SK-N-SH treated with all-trans-retinoic acid at 6 μM for 48 hours (cell line): Measurements from ENCODE around the gene FAM83D.

Experiments
- ATAC-seq: fragments of 200-7000 bp; cut with Tn5 transposase; 3 replicates; pipeline ENCODE4 v1.9.1; 2020; ENCODE audit warnings: mild to moderate bottlenecking, moderate library complexity
- ARNTL ChIP-seq: fragments of 450-650 bp; formaldehyde crosslinking; IDR thresholded peaks from 2 replicates; pipeline ENCODE4 v1.5.0; 2020; ENCODE audit warnings: low read depth, mild to moderate bottlenecking, moderate library complexity, borderline replicate concordance
- BACH2 ChIP-seq: fragments of 250-450 bp; sonication (Bioruptor Pico); IDR thresholded peaks from 2 replicates; pipeline ENCODE4 v1.9.0; 2021; ENCODE audit warnings: mild to moderate bottlenecking, borderline replicate concordance
- CSDC2 ChIP-seq: fragments of 250-450 bp; sonication (Bioruptor Pico); IDR thresholded peaks from 2 replicates; pipeline ENCODE4 v1.5.0; 2020; ENCODE audit warnings: mild to moderate bottlenecking, moderate library complexity
- ESRRG ChIP-seq: fragments of 250-450 bp; sonication (Bioruptor Pico); IDR thresholded peaks from 2 replicates; pipeline ENCODE4 v1.6.1; 2021; ENCODE audit warnings: mild to moderate bottlenecking
- GLIS3 ChIP-seq: fragments of 250-450 bp; sonication (Bioruptor Pico); IDR thresholded peaks from 2 replicates; pipeline ENCODE4 v1.5.0; 2020; ENCODE audit warnings: mild to moderate bottlenecking, moderate library complexity
- ISL1 ChIP-seq: fragments of 250-450 bp; sonication (Bioruptor Pico); IDR thresholded peaks from 2 replicates; pipeline ENCODE4 v2.1.2; 2022; ENCODE audit warnings: mild to moderate bottlenecking, moderate library complexity
- OSR1 ChIP-seq: fragments of 250-450 bp; sonication (Bioruptor Pico); IDR thresholded peaks from 2 replicates; pipeline ENCODE4 v1.8.0; 2022; ENCODE audit warnings: moderate library complexity, mild to moderate bottlenecking, inconsistent platforms
- PPARA ChIP-seq: fragments of 250-450 bp; sonication (Bioruptor Pico); IDR thresholded peaks from 2 replicates; pipeline ENCODE4 v1.5.0; 2020; ENCODE audit warnings: mild to moderate bottlenecking, borderline replicate concordance
- RARB ChIP-seq: fragments of 250-450 bp; sonication (Bioruptor Pico); IDR thresholded peaks from 2 replicates; pipeline ENCODE4 v1.8.0; 2021; ENCODE audit warnings: mild to moderate bottlenecking, moderate library complexity
- SNAI2 ChIP-seq: fragments of 250-450 bp; sonication (Bioruptor Pico); IDR thresholded peaks from 2 replicates; pipeline ENCODE4 v1.5.0; 2020; ENCODE audit warnings: mild to moderate bottlenecking, moderate library complexity
- TCF4 ChIP-seq: fragments of 250-450 bp; sonication (Bioruptor Pico); IDR thresholded peaks from 2 replicates; pipeline ENCODE4 v1.8.0; 2021; ENCODE audit warnings: mild to moderate bottlenecking, moderate library complexity, borderline replicate concordance
- TOX ChIP-seq: fragments of 250-450 bp; sonication (Bioruptor Pico); IDR thresholded peaks from 2 replicates; pipeline ENCODE4 v1.8.0; 2021; ENCODE audit warnings: mild to moderate bottlenecking, moderate library complexity, borderline replicate concordance
- ZFP3 ChIP-seq: fragments of 250-450 bp; sonication (Bioruptor Pico); IDR thresholded peaks from 2 replicates; pipeline ENCODE4 v1.5.0; 2020; ENCODE audit warnings: mild to moderate bottlenecking, moderate library complexity
- ZFP30 ChIP-seq: fragments of 450-650 bp; formaldehyde crosslinking; IDR thresholded peaks from 2 replicates; pipeline ENCODE4 v1.5.0; 2022; ENCODE audit warnings: mild to moderate bottlenecking, moderate library complexity
- ZNF565 ChIP-seq: fragments of 450-650 bp; formaldehyde crosslinking; conservative IDR thresholded peaks from 2 replicates; pipeline ENCODE4 v1.5.0; 2020; ENCODE audit warnings: low read depth, mild to moderate bottlenecking, moderate library complexity
- ZNF70 ChIP-seq: fragments of 450-650 bp; formaldehyde crosslinking; IDR thresholded peaks from 2 replicates; pipeline ENCODE4 v1.5.0; 2020; ENCODE audit warnings: mild to moderate bottlenecking, moderate library complexity
- ZNF8 ChIP-seq: fragments of 450-650 bp; formaldehyde crosslinking; IDR thresholded peaks from 2 replicates; pipeline ENCODE4 v1.5.0; 2020; ENCODE audit warnings: mild to moderate bottlenecking, moderate library complexity
- TF ChIP-seq, protein P1 (sequence below): fragments of 250-450 bp; sonication (Bioruptor Pico); IDR thresholded peaks from 2 replicates; pipeline ENCODE4 v1.8.0; 2021; ENCODE audit warnings: low read depth, mild to moderate bottlenecking, moderate library complexity, borderline replicate concordance
- TF ChIP-seq, protein P2 (sequence below): fragments of 250-450 bp; sonication (Bioruptor Pico); IDR thresholded peaks from 2 replicates; pipeline ENCODE4 v1.5.0; 2020; ENCODE audit warnings: mild to moderate bottlenecking, moderate library complexity
- TF ChIP-seq, protein P3 (sequence below): fragments of 250-450 bp; sonication (Bioruptor Pico); IDR thresholded peaks from 2 replicates; pipeline ENCODE4 v1.5.1; 2021; ENCODE audit warnings: mild to moderate bottlenecking, moderate library complexity
- TF ChIP-seq, protein P4 (sequence below): fragments of 250-450 bp; sonication (Bioruptor Pico); IDR thresholded peaks from 2 replicates; pipeline ENCODE4 v1.8.0; 2020; ENCODE audit warnings: mild to moderate bottlenecking, moderate library complexity, borderline replicate concordance
- TF ChIP-seq, protein P5 (sequence below): fragments of 250-450 bp; sonication (Bioruptor Pico); IDR thresholded peaks from 2 replicates; pipeline ENCODE4 v1.5.1; 2020; ENCODE audit warnings: low read depth, mild to moderate bottlenecking, moderate library complexity

Gene FAM83D

DNA sequence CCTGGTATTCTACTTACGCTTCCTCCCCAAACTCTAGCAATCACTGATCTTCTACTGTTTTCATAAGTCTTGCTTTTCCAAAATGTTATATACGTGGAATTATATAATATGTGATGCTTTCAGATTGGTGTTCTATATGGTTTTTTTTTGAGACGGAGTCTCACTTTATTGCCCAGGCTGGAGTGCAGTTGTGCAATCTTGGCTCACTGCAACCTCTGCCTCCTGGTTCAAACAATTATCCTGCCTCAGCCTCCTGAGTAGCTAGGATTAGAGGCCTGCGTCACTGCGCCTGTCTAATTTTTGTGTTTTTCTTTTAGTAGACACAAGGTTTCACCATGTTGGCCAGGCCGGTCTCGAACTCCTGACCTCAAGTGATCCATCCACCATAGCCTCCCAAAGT, 10.9 kb upstream of the FAM83D start:
- no peak for ATAC-seq
- TF ChIP-seq ARNTL (no peak), PPARA (no peak), ZFP3 (no peak), ESRRG (CRISPR knock-in tag) (no peak), CSDC2 (CRISPR knock-in tag) (no peak), RARB (CRISPR knock-in tag) (no peak), GLIS3 (CRISPR knock-in tag) (no peak), TCF4 (no peak), BACH2 (no peak)
- TF ChIP-seq, protein P1, sequence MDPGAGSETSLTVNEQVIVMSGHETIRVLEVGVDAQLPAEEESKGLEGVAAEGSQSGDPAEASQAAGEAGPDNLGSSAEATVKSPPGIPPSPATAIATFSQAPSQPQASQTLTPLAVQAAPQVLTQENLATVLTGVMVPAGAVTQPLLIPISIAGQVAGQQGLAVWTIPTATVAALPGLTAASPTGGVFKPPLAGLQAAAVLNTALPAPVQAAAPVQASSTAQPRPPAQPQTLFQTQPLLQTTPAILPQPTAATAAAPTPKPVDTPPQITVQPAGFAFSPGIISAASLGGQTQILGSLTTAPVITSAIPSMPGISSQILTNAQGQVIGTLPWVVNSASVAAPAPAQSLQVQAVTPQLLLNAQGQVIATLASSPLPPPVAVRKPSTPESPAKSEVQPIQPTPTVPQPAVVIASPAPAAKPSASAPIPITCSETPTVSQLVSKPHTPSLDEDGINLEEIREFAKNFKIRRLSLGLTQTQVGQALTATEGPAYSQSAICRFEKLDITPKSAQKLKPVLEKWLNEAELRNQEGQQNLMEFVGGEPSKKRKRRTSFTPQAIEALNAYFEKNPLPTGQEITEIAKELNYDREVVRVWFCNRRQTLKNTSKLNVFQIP (CRISPR knock-in tag) = no peak
- TF ChIP-seq, protein P2, sequence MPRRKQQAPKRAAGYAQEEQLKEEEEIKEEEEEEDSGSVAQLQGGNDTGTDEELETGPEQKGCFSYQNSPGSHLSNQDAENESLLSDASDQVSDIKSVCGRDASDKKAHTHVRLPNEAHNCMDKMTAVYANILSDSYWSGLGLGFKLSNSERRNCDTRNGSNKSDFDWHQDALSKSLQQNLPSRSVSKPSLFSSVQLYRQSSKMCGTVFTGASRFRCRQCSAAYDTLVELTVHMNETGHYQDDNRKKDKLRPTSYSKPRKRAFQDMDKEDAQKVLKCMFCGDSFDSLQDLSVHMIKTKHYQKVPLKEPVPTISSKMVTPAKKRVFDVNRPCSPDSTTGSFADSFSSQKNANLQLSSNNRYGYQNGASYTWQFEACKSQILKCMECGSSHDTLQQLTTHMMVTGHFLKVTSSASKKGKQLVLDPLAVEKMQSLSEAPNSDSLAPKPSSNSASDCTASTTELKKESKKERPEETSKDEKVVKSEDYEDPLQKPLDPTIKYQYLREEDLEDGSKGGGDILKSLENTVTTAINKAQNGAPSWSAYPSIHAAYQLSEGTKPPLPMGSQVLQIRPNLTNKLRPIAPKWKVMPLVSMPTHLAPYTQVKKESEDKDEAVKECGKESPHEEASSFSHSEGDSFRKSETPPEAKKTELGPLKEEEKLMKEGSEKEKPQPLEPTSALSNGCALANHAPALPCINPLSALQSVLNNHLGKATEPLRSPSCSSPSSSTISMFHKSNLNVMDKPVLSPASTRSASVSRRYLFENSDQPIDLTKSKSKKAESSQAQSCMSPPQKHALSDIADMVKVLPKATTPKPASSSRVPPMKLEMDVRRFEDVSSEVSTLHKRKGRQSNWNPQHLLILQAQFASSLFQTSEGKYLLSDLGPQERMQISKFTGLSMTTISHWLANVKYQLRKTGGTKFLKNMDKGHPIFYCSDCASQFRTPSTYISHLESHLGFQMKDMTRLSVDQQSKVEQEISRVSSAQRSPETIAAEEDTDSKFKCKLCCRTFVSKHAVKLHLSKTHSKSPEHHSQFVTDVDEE = no peak

DNA sequence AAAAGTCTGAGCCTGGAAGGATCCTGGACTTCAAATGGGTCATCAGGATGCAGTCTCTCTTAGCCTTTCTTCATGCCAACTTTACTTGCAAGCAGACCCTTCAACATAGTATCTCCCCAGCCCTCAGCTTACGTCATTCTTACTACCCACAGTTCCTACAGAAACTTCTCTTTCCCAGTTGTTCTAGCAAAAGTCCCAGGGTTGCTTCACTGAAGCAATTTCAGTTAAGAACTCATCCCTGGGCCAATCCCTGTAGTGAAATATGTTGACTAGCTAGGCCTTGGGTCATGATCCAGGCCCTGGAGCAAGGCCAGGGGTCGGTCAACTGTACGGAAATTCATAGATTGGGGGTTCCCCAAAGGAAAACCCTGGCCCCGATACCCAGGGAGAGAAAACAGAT, 8.6 kb upstream of the FAM83D start:
- TF ChIP-seq ZNF565 (CRISPR knock-in tag) (no peak), TOX (CRISPR knock-in tag) (no peak), SNAI2 (CRISPR knock-in tag) (no peak), ZNF8 (CRISPR knock-in tag) (no peak), ISL1 (CRISPR knock-in tag) (no peak), CSDC2 (CRISPR knock-in tag) (no peak), ARNTL (no peak), PPARA (no peak), ESRRG (CRISPR knock-in tag) (no peak), GLIS3 (CRISPR knock-in tag) (no peak), ZNF70 (no peak), ZFP30 (CRISPR knock-in tag) (no peak), TCF4 (no peak), OSR1 (CRISPR knock-in tag) (no peak), ZFP3 (no peak)
- TF ChIP-seq, protein P3, sequence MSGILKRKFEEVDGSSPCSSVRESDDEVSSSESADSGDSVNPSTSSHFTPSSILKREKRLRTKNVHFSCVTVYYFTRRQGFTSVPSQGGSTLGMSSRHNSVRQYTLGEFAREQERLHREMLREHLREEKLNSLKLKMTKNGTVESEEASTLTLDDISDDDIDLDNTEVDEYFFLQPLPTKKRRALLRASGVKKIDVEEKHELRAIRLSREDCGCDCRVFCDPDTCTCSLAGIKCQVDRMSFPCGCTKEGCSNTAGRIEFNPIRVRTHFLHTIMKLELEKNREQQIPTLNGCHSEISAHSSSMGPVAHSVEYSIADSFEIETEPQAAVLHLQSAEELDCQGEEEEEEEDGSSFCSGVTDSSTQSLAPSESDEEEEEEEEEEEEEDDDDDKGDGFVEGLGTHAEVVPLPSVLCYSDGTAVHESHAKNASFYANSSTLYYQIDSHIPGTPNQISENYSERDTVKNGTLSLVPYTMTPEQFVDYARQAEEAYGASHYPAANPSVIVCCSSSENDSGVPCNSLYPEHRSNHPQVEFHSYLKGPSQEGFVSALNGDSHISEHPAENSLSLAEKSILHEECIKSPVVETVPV (CRISPR knock-in tag) = no peak
- TF ChIP-seq, protein P4, sequence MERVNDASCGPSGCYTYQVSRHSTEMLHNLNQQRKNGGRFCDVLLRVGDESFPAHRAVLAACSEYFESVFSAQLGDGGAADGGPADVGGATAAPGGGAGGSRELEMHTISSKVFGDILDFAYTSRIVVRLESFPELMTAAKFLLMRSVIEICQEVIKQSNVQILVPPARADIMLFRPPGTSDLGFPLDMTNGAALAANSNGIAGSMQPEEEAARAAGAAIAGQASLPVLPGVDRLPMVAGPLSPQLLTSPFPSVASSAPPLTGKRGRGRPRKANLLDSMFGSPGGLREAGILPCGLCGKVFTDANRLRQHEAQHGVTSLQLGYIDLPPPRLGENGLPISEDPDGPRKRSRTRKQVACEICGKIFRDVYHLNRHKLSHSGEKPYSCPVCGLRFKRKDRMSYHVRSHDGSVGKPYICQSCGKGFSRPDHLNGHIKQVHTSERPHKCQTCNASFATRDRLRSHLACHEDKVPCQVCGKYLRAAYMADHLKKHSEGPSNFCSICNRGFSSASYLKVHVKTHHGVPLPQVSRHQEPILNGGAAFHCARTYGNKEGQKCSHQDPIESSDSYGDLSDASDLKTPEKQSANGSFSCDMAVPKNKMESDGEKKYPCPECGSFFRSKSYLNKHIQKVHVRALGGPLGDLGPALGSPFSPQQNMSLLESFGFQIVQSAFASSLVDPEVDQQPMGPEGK (CRISPR knock-in tag) = no peak
- TF ChIP-seq, protein P5, sequence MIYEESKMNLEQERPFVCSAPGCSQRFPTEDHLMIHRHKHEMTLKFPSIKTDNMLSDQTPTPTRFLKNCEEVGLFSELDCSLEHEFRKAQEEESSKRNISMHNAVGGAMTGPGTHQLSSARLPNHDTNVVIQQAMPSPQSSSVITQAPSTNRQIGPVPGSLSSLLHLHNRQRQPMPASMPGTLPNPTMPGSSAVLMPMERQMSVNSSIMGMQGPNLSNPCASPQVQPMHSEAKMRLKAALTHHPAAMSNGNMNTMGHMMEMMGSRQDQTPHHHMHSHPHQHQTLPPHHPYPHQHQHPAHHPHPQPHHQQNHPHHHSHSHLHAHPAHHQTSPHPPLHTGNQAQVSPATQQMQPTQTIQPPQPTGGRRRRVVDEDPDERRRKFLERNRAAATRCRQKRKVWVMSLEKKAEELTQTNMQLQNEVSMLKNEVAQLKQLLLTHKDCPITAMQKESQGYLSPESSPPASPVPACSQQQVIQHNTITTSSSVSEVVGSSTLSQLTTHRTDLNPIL (CRISPR knock-in tag) = no peak
- TF ChIP-seq, protein P2 = no peak
- TF ChIP-seq, protein P1 (CRISPR knock-in tag) = no peak
- no peak for ATAC-seq
